ENCODE results near the gene STAB2. TPM values are rescaled to one million over a fixed set of nuclear protein-coding genes. Genes with fewer than 3 reads are reported as not detected.

Gene STAB2
- total RNA-seq, 1 donor from 2014 or later, result not detected

DNA sequence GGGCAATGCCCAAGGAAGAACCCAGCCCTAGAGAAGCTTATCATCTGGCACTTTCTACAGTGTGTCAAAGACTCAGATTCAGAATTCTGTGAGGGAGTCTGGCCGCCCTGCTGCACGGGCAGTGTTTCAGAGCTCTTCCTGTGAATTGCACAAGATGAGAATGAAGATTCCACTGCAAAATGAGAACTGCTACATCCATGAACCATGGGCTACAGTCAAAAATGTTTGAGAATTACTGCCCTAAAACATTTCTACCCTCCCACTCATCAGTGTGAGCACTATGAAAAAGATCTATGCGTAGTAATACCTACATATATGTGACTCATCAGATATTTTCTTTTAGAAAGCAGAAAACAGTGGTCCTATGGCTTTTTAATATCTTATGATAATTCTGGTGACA, 104.0 kb downstream of the STAB2 start:
- DNase-seq (ENCODE audit: extremely low spot score, unreplicated experiment), result no peak
- Mint-ChIP-seq H3K9me3 (ENCODE audit: unreplicated experiment) (no peaks in the 10 kb centered on the region), H3K4me3 (ENCODE audit: unreplicated experiment) (no peak overlapping the region), H3K27ac (ENCODE audit: unreplicated experiment) (no peak overlapping the region), H3K4me1 (ENCODE audit: unreplicated experiment) (no peaks in the 10 kb centered on the region), H3K36me3 (ENCODE audit: unreplicated experiment) (no peaks in the 10 kb centered on the region), H3K27me3 (ENCODE audit: unreplicated experiment) (peaks cover 10% of the 10 kb centered on the region)
- TF ChIP-seq, protein P1, sequence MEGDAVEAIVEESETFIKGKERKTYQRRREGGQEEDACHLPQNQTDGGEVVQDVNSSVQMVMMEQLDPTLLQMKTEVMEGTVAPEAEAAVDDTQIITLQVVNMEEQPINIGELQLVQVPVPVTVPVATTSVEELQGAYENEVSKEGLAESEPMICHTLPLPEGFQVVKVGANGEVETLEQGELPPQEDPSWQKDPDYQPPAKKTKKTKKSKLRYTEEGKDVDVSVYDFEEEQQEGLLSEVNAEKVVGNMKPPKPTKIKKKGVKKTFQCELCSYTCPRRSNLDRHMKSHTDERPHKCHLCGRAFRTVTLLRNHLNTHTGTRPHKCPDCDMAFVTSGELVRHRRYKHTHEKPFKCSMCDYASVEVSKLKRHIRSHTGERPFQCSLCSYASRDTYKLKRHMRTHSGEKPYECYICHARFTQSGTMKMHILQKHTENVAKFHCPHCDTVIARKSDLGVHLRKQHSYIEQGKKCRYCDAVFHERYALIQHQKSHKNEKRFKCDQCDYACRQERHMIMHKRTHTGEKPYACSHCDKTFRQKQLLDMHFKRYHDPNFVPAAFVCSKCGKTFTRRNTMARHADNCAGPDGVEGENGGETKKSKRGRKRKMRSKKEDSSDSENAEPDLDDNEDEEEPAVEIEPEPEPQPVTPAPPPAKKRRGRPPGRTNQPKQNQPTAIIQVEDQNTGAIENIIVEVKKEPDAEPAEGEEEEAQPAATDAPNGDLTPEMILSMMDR (IDR thresholded peaks at IDR 0.05), result no peak

DNA sequence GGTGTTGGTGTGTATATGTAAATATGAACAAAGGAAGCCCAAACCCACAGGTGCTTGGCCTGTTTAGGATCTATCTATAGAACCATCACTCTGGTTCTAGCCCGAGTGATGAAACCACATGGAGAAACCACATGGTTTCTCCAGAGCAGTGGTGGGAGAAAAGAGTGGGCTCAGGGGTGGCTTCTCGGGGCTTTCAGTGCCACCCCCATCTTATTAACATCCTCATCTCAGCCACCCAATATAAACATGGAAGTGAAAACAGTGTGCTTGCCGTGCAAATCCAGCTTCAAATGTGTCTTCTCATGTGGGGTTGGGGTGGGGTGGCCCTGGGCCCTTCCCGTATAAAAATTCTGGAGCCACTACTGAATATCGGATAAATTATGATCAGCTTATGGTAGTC, 109.0 kb downstream of the STAB2 start:
- H3K4me1 Mint-ChIP-seq (ENCODE audit: unreplicated experiment), result no peaks in the 10 kb centered on the region
- peaks cover 42% of the 10 kb centered on the region for H3K27me3 Mint-ChIP-seq (ENCODE audit: unreplicated experiment)
- DNase-seq (ENCODE audit: extremely low spot score, unreplicated experiment), result no peak
- TF ChIP-seq, protein P1 (IDR thresholded peaks at IDR 0.05), result no peak
- H3K9me3 Mint-ChIP-seq (ENCODE audit: unreplicated experiment), result no peaks in the 10 kb centered on the region
- H3K36me3 Mint-ChIP-seq (ENCODE audit: unreplicated experiment), result no peaks in the 10 kb centered on the region
- H3K4me3 Mint-ChIP-seq (ENCODE audit: unreplicated experiment), result no peak overlapping the region
- no peak overlapping the region for H3K27ac Mint-ChIP-seq (ENCODE audit: unreplicated experiment)

DNA sequence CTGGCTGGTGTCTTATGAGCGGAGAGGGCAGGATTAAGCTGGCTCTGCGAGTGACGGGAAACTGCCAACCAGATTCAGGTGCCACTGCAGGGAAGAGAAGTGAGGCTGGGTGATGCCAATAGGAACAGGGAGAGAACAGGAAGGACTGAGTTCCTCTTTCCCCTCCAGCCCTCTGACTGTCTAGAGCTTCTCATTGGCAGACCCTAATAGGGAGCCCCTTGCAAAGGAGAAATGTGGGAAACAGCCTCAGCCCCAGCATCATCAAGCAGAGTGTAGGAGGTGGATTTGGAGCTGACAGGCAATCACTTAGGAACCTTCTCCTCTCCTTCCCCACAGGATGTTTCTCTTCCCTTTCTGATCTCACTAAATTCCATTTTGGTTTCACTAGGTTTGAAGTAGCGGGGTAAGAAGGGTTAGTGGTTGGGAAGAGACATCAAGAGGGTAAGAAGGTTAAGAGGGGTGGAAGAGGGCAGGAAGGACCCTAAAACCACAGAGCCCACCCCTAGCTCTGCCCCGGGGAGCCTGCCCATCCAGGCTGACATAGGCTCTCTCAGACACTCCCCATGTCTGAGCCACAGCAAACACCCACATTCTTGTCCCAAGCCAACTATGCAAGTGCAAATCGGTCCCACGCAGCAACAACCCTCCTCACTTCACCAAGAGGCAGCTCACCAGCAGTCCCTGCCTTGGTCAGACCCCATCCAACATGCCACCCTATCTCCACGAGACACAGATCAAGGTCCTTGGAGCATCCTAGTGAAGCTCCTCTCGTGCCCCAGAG, 111.1 kb downstream of the STAB2 start:
- Mint-ChIP-seq H3K27me3 (ENCODE audit: unreplicated experiment) (peaks cover 41% of the 10 kb centered on the region), H3K9me3 (ENCODE audit: unreplicated experiment) (no peaks in the 10 kb centered on the region), H3K27ac (ENCODE audit: unreplicated experiment) (no peak overlapping the region)

DNA sequence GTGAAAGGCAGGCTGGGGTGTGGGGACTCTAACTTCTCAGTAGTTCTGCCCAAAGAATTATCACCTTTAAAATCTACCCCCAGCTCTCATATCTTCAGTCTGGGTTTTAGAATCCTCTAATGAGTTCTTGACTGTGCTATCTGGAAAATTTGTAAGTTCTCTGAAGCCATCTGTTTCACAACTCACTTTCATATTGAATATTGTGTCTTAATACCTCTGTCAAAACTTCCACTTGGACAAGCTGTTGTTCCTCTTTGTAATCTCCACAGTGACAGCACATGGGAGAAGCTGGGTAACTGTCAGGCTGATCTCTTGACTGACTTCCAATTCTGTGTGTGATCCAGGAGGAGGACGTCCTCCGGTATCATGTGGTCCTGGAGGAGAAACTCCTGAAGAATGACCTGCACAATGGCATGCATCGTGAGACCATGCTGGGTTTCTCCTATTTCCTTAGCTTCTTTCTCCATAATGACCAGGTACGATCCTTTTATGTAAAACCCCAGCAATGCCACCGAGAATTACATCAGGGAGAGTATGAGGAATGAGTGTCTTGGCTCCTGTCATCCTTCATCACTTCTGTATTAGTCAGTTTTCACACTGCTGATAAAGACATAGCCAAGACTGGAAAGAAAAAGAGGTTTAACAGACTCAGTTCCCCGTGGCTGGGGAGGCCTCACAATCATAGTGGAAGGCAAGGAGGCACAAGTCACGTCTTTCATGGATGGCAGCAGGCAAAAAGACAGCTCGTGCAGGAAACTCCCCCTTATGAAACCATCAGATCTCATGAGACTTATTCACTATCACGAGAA, 111.9 kb downstream of the STAB2 start:
- Mint-ChIP-seq H3K36me3 (ENCODE audit: unreplicated experiment) (no peaks in the 10 kb centered on the region), H3K4me1 (ENCODE audit: unreplicated experiment) (no peaks in the 10 kb centered on the region), H3K4me3 (ENCODE audit: unreplicated experiment) (no peak overlapping the region), H3K9me3 (ENCODE audit: unreplicated experiment) (no peaks in the 10 kb centered on the region), H3K27me3 (ENCODE audit: unreplicated experiment) (peaks cover 40% of the 10 kb centered on the region), H3K27ac (ENCODE audit: unreplicated experiment) (no peak overlapping the region)
- TF ChIP-seq, protein P1 (IDR thresholded peaks at IDR 0.05), result no peak
- DNase-seq (ENCODE audit: extremely low spot score, unreplicated experiment), result no peak

More for the DNA sequence above, 111.1 kb downstream of the STAB2 start:
- H3K4me1 Mint-ChIP-seq (ENCODE audit: unreplicated experiment), result no peaks in the 10 kb centered on the region
- TF ChIP-seq, protein P1 (IDR thresholded peaks at IDR 0.05), result no peak
- H3K4me3 Mint-ChIP-seq (ENCODE audit: unreplicated experiment), result no peak overlapping the region
- DNase-seq (ENCODE audit: extremely low spot score, unreplicated experiment), result no peak
- H3K36me3 Mint-ChIP-seq (ENCODE audit: unreplicated experiment), result no peaks in the 10 kb centered on the region

DNA sequence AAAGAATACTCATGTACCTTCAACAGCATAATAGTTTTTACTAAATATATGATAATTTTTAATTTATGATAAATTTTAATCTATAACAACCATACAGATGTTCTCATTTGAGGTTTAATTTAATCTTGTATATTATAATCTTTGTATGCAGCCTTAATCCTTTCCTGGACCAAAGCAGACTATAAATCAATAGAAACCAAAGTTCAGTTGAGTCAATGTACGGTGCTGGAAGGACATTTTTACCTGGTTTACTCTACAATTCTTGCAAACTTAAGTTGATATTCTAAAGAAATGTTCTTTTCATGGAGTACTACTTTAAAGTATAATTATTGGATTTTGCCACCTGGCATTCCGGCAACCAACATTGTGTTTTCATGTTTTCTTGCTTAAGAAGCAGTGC, 118.0 kb downstream of the STAB2 start:
- Mint-ChIP-seq H3K36me3 (ENCODE audit: unreplicated experiment) (no peaks in the 10 kb centered on the region), H3K27ac (ENCODE audit: unreplicated experiment) (no peak overlapping the region), H3K4me1 (ENCODE audit: unreplicated experiment) (no peaks in the 10 kb centered on the region), H3K9me3 (ENCODE audit: unreplicated experiment) (no peaks in the 10 kb centered on the region), H3K27me3 (ENCODE audit: unreplicated experiment) (peaks cover 26% of the 10 kb centered on the region), H3K4me3 (ENCODE audit: unreplicated experiment) (no peak overlapping the region)
- no peak for DNase-seq (ENCODE audit: extremely low spot score, unreplicated experiment)
- TF ChIP-seq, protein P1 (IDR thresholded peaks at IDR 0.05), result no peak
